ENCODE data around the gene MOB2. TPM values are rescaled to one million over a fixed set of nuclear protein-coding genes. Genes with fewer than 3 reads are reported as not detected.

The MOB2 gene
- total and polyA plus RNA-seq, 2 donors from 2014 or later, result 50.7 to 51.7 TPM

DNA sequence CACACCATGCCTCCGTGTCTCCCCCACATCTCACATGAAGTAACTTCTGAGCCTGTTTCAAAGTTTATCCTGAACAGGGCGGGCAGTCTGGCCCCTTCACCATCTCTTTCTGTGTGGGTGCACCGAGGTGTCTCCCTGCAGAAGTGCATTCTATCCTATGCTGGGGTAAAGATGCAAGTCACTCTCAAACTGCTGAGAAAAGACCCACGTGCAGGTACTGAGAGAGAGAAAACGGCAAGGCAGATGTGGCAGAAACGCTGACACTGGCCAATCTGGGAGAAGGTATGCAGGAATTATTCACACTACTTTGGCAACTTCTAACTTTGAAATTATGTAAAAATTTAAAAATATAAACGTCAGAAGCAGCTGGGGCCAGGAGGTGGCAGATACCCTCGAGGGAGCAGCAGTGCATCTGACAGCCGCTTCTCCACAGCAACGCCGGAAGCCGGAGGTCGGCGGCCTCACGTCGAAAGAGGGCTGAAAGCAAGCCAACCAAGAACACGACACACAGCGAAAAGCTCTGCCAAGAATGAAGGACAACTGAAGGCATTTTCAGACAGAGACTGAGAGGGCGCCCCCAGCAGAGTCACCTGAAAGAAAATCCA is 34.2 kb upstream of the MOB2 start:
- Histone ChIP-seq H3K9ac (ENCODE audit: low read length in 3 of 3) (no peak overlapping the region), H3K27ac (ENCODE audit: low read depth in 2 of 2, low read length in 2 of 2) (no peak overlapping the region), H3K4me3 (ENCODE audit: low read length in 3 of 3) (no peak overlapping the region), H3K27me3 (ENCODE audit: control insufficient read depth, insufficient read depth, low read length) (no peaks in the 10 kb centered on the region), H3K9me3 (ENCODE audit: control insufficient read depth in 2 of 3, insufficient read depth in 1 of 3, low read length in 3 of 3) (no peaks in the 10 kb centered on the region), H3K36me3 (ENCODE audit: control insufficient read depth in 2 of 3, insufficient read depth in 3 of 3, low read length in 3 of 3) (no peaks in the 10 kb centered on the region), H3K4me1 (ENCODE audit: control insufficient read depth in 2 of 3, insufficient read depth in 2 of 3, low read depth in 1 of 3, low read length in 3 of 3) (peaks cover 0 to 5% (median 0%) of the 10 kb centered on the region in 3 donors)
- TF ChIP-seq, protein P1, sequence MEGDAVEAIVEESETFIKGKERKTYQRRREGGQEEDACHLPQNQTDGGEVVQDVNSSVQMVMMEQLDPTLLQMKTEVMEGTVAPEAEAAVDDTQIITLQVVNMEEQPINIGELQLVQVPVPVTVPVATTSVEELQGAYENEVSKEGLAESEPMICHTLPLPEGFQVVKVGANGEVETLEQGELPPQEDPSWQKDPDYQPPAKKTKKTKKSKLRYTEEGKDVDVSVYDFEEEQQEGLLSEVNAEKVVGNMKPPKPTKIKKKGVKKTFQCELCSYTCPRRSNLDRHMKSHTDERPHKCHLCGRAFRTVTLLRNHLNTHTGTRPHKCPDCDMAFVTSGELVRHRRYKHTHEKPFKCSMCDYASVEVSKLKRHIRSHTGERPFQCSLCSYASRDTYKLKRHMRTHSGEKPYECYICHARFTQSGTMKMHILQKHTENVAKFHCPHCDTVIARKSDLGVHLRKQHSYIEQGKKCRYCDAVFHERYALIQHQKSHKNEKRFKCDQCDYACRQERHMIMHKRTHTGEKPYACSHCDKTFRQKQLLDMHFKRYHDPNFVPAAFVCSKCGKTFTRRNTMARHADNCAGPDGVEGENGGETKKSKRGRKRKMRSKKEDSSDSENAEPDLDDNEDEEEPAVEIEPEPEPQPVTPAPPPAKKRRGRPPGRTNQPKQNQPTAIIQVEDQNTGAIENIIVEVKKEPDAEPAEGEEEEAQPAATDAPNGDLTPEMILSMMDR (IDR thresholded peaks at IDR 0.05; ENCODE audit: borderline replicate concordance, extremely low read depth, insufficient read depth), result no peak
- intact Hi-C loops (cut with DNase I), result no loop called here
- no peak for FAIRE-seq
- peak in 2 of 5 donors; percentile 33 to 77 for DNase-seq

DNA sequence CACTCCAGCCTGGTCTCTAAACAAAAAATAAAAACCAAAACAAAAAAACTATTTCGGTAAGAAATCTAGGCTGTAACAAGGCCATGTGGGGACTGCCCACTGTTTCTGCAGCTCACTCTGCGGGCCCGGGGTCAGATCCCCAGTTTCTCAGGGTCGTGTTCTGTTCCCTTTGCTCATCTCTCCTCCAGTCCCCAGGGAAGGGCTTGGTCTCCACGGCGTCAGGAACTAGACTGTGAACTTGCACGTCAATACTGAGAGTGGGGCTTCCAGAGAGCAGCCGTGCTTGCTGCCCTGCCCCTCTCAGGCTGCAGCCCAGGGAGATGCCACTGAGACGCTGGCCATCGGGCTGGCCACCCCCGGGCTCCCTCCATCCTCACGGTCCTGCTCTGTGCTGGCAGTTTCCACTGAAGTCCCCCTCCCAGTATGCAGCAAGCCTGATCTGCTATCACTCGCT is 33.7 kb upstream of the MOB2 start:
- intact Hi-C loops (cut with DNase I), result no loop called here
- Histone ChIP-seq H3K4me1 (ENCODE audit: control insufficient read depth in 2 of 3, insufficient read depth in 2 of 3, low read depth in 1 of 3, low read length in 3 of 3) (peaks cover 0 to 10% (median 0%) of the 10 kb centered on the region in 3 donors), H3K36me3 (ENCODE audit: control insufficient read depth in 2 of 3, insufficient read depth in 3 of 3, low read length in 3 of 3) (no peaks in the 10 kb centered on the region), H3K27ac (ENCODE audit: low read depth in 2 of 2, low read length in 2 of 2) (no peak overlapping the region), H3K27me3 (ENCODE audit: control insufficient read depth, insufficient read depth, low read length) (no peaks in the 10 kb centered on the region), H3K9ac (ENCODE audit: low read length in 3 of 3) (no peak overlapping the region), H3K4me3 (ENCODE audit: low read length in 3 of 3) (no peak overlapping the region), H3K9me3 (ENCODE audit: control insufficient read depth in 2 of 3, insufficient read depth in 1 of 3, low read length in 3 of 3) (no peaks in the 10 kb centered on the region)
- TF ChIP-seq, protein P1 (IDR thresholded peaks at IDR 0.05; ENCODE audit: borderline replicate concordance, extremely low read depth, insufficient read depth), result no peak
- FAIRE-seq (no peak), DNase-seq (peak in 1 of 5 donors; percentile 23)

DNA sequence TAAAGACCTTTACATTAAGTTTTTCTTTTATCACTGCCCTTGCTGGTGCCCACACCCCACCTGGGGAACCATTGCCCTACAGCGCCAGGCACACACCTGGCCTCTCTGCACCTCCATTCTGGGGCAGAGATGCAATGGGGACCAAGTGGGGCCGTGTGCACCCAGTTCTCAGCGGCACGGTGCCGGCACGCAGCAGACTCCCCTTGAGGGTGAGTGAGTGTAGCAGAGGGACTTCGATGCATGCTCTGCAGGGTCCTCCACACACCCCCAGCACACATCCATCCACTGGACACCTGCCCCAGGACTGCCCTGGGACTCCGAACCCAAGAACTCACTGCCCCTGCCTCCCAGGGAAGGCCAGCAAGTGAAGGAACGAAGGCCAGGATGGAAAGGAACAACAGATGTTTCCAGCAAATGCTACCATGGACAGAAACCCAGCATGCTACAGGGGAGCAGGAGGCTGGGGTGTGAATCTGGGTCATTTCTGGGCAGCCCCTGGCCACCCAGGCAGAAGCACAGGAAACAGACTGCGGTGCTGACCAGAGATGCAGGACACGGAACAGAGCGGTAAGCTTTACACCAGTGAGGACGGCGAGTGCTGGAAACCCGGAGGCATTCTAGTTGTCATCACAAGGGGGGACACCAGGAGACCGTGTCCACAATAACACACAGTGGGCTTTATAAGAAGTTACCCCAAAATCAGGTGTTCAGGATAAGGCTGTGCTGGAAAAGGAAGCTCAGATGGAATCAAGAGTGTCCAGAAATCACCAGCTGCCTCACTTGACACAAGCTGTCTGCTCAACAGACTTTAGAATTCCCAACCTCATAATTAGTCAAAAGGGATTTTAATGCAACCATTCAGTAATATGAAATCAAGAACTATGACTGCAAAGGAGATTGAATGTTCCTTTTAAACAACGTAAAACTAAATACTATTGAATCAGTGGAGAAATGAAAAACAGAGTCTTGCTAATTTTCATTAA is 32.7 kb upstream of the MOB2 start:
- peak in 1 of 5 donors; percentile 41 for DNase-seq
- TF ChIP-seq, protein P1 (IDR thresholded peaks at IDR 0.05; ENCODE audit: borderline replicate concordance, extremely low read depth, insufficient read depth), result no peak
- H3K4me1 ChIP-seq (ENCODE audit: control insufficient read depth in 2 of 3, insufficient read depth in 2 of 3, low read depth in 1 of 3, low read length in 3 of 3), result peaks cover 0 to 18% (median 0%) of the 10 kb centered on the region in 3 donors

More for the DNA sequence above, 32.7 kb upstream of the MOB2 start:
- Histone ChIP-seq H3K36me3 (ENCODE audit: control insufficient read depth in 2 of 3, insufficient read depth in 3 of 3, low read length in 3 of 3) (no peaks in the 10 kb centered on the region), H3K27ac (ENCODE audit: low read depth in 2 of 2, low read length in 2 of 2) (no peak overlapping the region), H3K9ac (ENCODE audit: low read length in 3 of 3) (no peak overlapping the region), H3K4me3 (ENCODE audit: low read length in 3 of 3) (no peak overlapping the region), H3K27me3 (ENCODE audit: control insufficient read depth, insufficient read depth, low read length) (no peaks in the 10 kb centered on the region), H3K9me3 (ENCODE audit: control insufficient read depth in 2 of 3, insufficient read depth in 1 of 3, low read length in 3 of 3) (no peaks in the 10 kb centered on the region)
- no peak for FAIRE-seq
- intact Hi-C loops (cut with DNase I), result loop anchor here (5.0 kb wide), 1 partner anchor 317 kb away; no protein-coding TSS in a partner anchor

Measured in kidney (tissue), 14 donors.